IMR-90 (cell line): ENCODE measurements around the gene MIXL1.

Experiments used
- BHLHE40 ChIP-seq: fragments of 150-350 bp; IDR thresholded peaks from 2 replicates; pipeline ENCODE4 v1.6.1; 2016; ENCODE audit warnings: mild to moderate bottlenecking, low read depth, low read length
- MAZ ChIP-seq: IDR thresholded peaks from 2 replicates; pipeline ENCODE4 v1.6.1; 2012; ENCODE audit warnings: low read depth, mild to moderate bottlenecking, low read length, improper control_type of control experiment, moderate library complexity, borderline replicate concordance
- MXI1 ChIP-seq: IDR thresholded peaks from 2 replicates; pipeline ENCODE4 v1.6.1; 2012; ENCODE audit warnings: low read depth, mild to moderate bottlenecking, low read length, moderate library complexity, borderline replicate concordance
- NFE2L2 ChIP-seq: fragments of 150-350 bp; IDR thresholded peaks from 2 replicates; pipeline ENCODE4 v1.6.1; 2016; ENCODE audit warnings: low read depth, mild to moderate bottlenecking, low read length
- POLR2A ChIP-seq: IDR thresholded peaks from 2 replicates; pipeline ENCODE4 v1.6.1; 2012; ENCODE audit warnings: mild to moderate bottlenecking, low read depth, low read length
- RAD21 ChIP-seq: IDR thresholded peaks from 2 replicates; pipeline ENCODE4 v1.6.1; 2012; ENCODE audit warnings: low read length, improper control_type of control experiment
- RFX5 ChIP-seq: IDR thresholded peaks from 2 replicates; pipeline ENCODE4 v1.8.0; 2012; ENCODE audit warnings: low read depth, mild to moderate bottlenecking, low read length, moderate library complexity
- SMC3 ChIP-seq: fragments of 150-350 bp; IDR thresholded peaks from 2 replicates; pipeline ENCODE4 v1.6.1; 2016; ENCODE audit warnings: low read depth, mild to moderate bottlenecking, antibody characterized with exemption, low read length, moderate library complexity
- TF ChIP-seq, protein P1 (sequence below): conservative IDR thresholded peaks from 2 replicates; pipeline ENCODE4 v1.5.1; 2012; ENCODE audit warnings: mild to moderate bottlenecking, low read depth, low read length, improper control_type of control experiment

DNA sequence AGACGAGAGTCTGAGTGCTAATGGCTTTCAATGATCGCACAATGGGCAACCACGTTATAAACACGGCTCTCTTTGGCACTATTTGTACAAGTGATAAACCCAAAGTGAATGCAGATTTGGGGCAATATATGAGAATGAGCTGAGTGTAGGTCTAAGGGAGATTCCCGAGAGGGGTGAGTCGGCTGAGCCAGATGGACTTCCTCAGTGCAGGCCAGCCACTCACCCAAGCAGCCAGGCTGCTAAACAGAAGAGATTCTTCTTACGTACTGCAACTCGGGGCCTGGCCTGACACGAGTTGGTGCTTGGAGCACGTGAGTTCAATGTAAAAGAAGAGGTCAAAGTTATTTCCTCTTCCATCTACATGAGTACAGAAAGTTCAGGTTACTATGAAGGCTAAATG is 6.2 kb upstream of the MIXL1 start:
- TF ChIP-seq MXI1 (no peak), RFX5 (no peak), POLR2A (no peak), SMC3 (no peak), MAZ (no peak), NFE2L2 (no peak), RAD21 (no peak), BHLHE40 (peak; percentile 49; the same call in 1 of the 2 replicates)
- TF ChIP-seq, protein P1, sequence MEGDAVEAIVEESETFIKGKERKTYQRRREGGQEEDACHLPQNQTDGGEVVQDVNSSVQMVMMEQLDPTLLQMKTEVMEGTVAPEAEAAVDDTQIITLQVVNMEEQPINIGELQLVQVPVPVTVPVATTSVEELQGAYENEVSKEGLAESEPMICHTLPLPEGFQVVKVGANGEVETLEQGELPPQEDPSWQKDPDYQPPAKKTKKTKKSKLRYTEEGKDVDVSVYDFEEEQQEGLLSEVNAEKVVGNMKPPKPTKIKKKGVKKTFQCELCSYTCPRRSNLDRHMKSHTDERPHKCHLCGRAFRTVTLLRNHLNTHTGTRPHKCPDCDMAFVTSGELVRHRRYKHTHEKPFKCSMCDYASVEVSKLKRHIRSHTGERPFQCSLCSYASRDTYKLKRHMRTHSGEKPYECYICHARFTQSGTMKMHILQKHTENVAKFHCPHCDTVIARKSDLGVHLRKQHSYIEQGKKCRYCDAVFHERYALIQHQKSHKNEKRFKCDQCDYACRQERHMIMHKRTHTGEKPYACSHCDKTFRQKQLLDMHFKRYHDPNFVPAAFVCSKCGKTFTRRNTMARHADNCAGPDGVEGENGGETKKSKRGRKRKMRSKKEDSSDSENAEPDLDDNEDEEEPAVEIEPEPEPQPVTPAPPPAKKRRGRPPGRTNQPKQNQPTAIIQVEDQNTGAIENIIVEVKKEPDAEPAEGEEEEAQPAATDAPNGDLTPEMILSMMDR, result no peak
